ENCODE results near the gene HLA-DMA. TPM values are rescaled to one million over a fixed set of nuclear protein-coding genes. Genes with fewer than 3 reads are reported as not detected.

The HLA-DMA gene
- total and polyA plus RNA-seq, 5 experiments from 2014 or later = 23.7 to 39.7 (median 37.4) TPM

- peak overlapping the region in 3 of 10 donors; percentile 1 to 74 (median 7) for H3K27ac Mint-ChIP-seq
- H3K9me3 Mint-ChIP-seq = no peaks in the 10 kb centered on the region
- DNase-seq (no peak), ATAC-seq (no peak)
- peaks cover 0 to 17% (median 10%) of the 10 kb centered on the region in 3 donors for H3K36me3 Mint-ChIP-seq
- POLR2A ChIA-PET = interaction anchor here (14.1 kb wide), 1 partner anchor 39 kb away, joined by 510 read pairs; the partner anchor contains the start of gene BRD2
- peaks cover 25 to 78% (median 34%) of the 10 kb centered on the region in 4 donors for H3K4me1 Mint-ChIP-seq
- peak overlapping the region in 1 of 10 donors; percentile 33 for H3K4me3 Mint-ChIP-seq
- H3K27me3 Mint-ChIP-seq = no peaks in the 10 kb centered on the region
Observed at GRCh38 chr6:32937230-32937633, 15.7 kb downstream of the HLA-DMA start.

GRCh38 chr6:32936239-32937152 lies 16.4 kb downstream of the HLA-DMA start:
- H3K27me3 Mint-ChIP-seq = no peaks in the 10 kb centered on the region
- POLR2A ChIA-PET = interaction anchor here (1.4 to 14.1 kb wide), 2 partner anchors 8 to 40 kb away, joined by 4 to 510 read pairs; partner anchors contain the start of gene BRD2
- no peak for ATAC-seq

GRCh38 chr6:32935551-32936238 lies 17.2 kb downstream of the HLA-DMA start:
- H3K9me3 Mint-ChIP-seq = no peaks in the 10 kb centered on the region
- DNase-seq = no peak
- no peak for ATAC-seq
- H3K4me1 Mint-ChIP-seq = peaks cover 15 to 69% (median 19%) of the 10 kb centered on the region in 4 donors
- H3K36me3 Mint-ChIP-seq = peaks cover 0 to 17% (median 10%) of the 10 kb centered on the region in 3 donors
- H3K4me3 Mint-ChIP-seq = no peak overlapping the region
- POLR2A ChIA-PET = interaction anchor here (1.4 to 14.1 kb wide), 2 partner anchors 9 to 41 kb away, joined by 4 to 510 read pairs; partner anchors contain the start of gene BRD2
- no peaks in the 10 kb centered on the region for H3K27me3 Mint-ChIP-seq
- H3K27ac Mint-ChIP-seq = peak overlapping the region in 3 of 10 donors; percentile 21 to 34 (median 31)

More at GRCh38 chr6:32936239-32937152, 16.4 kb downstream of the HLA-DMA start:
- Mint-ChIP-seq H3K4me1 (peaks cover 21 to 73% (median 27%) of the 10 kb centered on the region in 4 donors), H3K27ac (peak overlapping the region in 2 of 10 donors; percentile 7 to 74), H3K36me3 (peaks cover 0 to 17% (median 10%) of the 10 kb centered on the region in 3 donors), H3K9me3 (no peaks in the 10 kb centered on the region), H3K4me3 (no peak overlapping the region)
- DNase-seq = no peak

- ATAC-seq (peak; percentile 53 to 80), DNase-seq (peak; percentile 56 to 88 (median 68))
- peaks cover 0 to 17% (median 10%) of the 10 kb centered on the region in 3 donors for H3K36me3 Mint-ChIP-seq
- peaks cover 5 to 60% (median 9%) of the 10 kb centered on the region in 4 donors for H3K4me1 Mint-ChIP-seq
- POLR2A ChIA-PET = interaction anchor here (1.1 to 14.1 kb wide), 5 partner anchors 11 to 43 kb away, joined by 3 to 510 read pairs (median 15); partner anchors contain the start of genes BRD2 and HLA-DMA
- no peak overlapping the region for H3K4me3 Mint-ChIP-seq
- H3K9me3 Mint-ChIP-seq = no peaks in the 10 kb centered on the region
- H3K27ac Mint-ChIP-seq = peak overlapping the region in 4 of 10 donors; percentile 6 to 63 (median 38)
- no peaks in the 10 kb centered on the region for H3K27me3 Mint-ChIP-seq
Observed at GRCh38 chr6:32933661-32934085, 19.2 kb downstream of the HLA-DMA start.

- DNase-seq (no peak), ATAC-seq (no peak)
- Mint-ChIP-seq H3K9me3 (no peaks in the 10 kb centered on the region), H3K27me3 (no peaks in the 10 kb centered on the region), H3K36me3 (peaks cover 0 to 9% (median 2%) of the 10 kb centered on the region in 3 donors), H3K4me3 (no peak overlapping the region), H3K4me1 (peaks cover 3 to 47% (median 5%) of the 10 kb centered on the region in 4 donors), H3K27ac (peak overlapping the region in 2 of 10 donors; percentile 20 to 61)
- POLR2A ChIA-PET = interaction anchor here (1.4 to 14.1 kb wide), 3 partner anchors 9 to 44 kb away, joined by 6 to 510 read pairs (median 30); partner anchors contain the start of genes BRD2, HLA-DMA and HLA-DMB
Observed at GRCh38 chr6:32932132-32932868, 20.6 kb downstream of the HLA-DMA start.

GRCh38 chr6:32931211-32931610 lies 21.7 kb downstream of the HLA-DMA start:
- ATAC-seq = no peak
- Mint-ChIP-seq H3K36me3 (no peaks in the 10 kb centered on the region), H3K27me3 (no peaks in the 10 kb centered on the region), H3K27ac (peak overlapping the region in 1 of 10 donors; percentile 19), H3K4me1 (peaks cover 3 to 37% (median 5%) of the 10 kb centered on the region in 4 donors), H3K9me3 (no peaks in the 10 kb centered on the region), H3K4me3 (no peak overlapping the region)
- POLR2A ChIA-PET = interaction anchor here (1.4 kb wide), 1 partner anchor 10 kb away, joined by 6 read pairs; the partner anchor contains the start of gene HLA-DMB
- no peak for DNase-seq

GRCh38 chr6:32922083-32922482 lies 30.8 kb downstream of the HLA-DMA start:
- POLR2A ChIA-PET = no interaction called here
- Mint-ChIP-seq H3K4me1 (peaks cover 0 to 25% (median 0%) of the 10 kb centered on the region in 4 donors), H3K4me3 (peak overlapping the region in 1 of 10 donors; percentile 25), H3K27ac (peak overlapping the region in 1 of 10 donors; percentile 37), H3K27me3 (peaks cover 0 to 5% (median 1%) of the 10 kb centered on the region in 5 donors), H3K36me3 (no peaks in the 10 kb centered on the region), H3K9me3 (no peaks in the 10 kb centered on the region)
- DNase-seq (no peak), ATAC-seq (no peak)

GRCh38 chr6:32920715-32921114 lies 32.2 kb downstream of the HLA-DMA start:
- DNase-seq (no peak), ATAC-seq (no peak)
- no peaks in the 10 kb centered on the region for H3K36me3 Mint-ChIP-seq
- no peaks in the 10 kb centered on the region for H3K9me3 Mint-ChIP-seq
- peak overlapping the region in 1 of 10 donors; percentile 54 for H3K27ac Mint-ChIP-seq
- peaks cover 0 to 5% (median 1%) of the 10 kb centered on the region in 5 donors for H3K27me3 Mint-ChIP-seq
- POLR2A ChIA-PET = interaction anchor here (0.6 kb wide), 1 partner anchor 316 kb away, joined by 3 read pairs; no protein-coding TSS in a partner anchor
- H3K4me3 Mint-ChIP-seq = peak overlapping the region in 1 of 10 donors; percentile 37
- H3K4me1 Mint-ChIP-seq = peaks cover 0 to 38% (median 0%) of the 10 kb centered on the region in 4 donors

GRCh38 chr6:32912951-32913350 lies 39.9 kb downstream of the HLA-DMA start:
- Mint-ChIP-seq H3K36me3 (no peaks in the 10 kb centered on the region), H3K4me3 (no peak overlapping the region), H3K9me3 (no peaks in the 10 kb centered on the region), H3K4me1 (peaks cover 0 to 17% (median 0%) of the 10 kb centered on the region in 4 donors), H3K27me3 (peaks cover 0 to 22% (median 8%) of the 10 kb centered on the region in 5 donors), H3K27ac (no peak overlapping the region)
- DNase-seq (no peak), ATAC-seq (no peak)
- POLR2A ChIA-PET = interaction anchor here (0.9 to 1.6 kb wide), 4 partner anchors 8 to 58 kb away, joined by 3 to 5 read pairs (median 3); no protein-coding TSS in a partner anchor

GRCh38 chr6:32908897-32909296 lies 44.0 kb downstream of the HLA-DMA start:
- ATAC-seq = no peak
- Mint-ChIP-seq H3K9me3 (no peaks in the 10 kb centered on the region), H3K4me1 (no peaks in the 10 kb centered on the region), H3K27me3 (peaks cover 0 to 16% (median 5%) of the 10 kb centered on the region in 5 donors), H3K36me3 (no peaks in the 10 kb centered on the region), H3K27ac (no peak overlapping the region), H3K4me3 (no peak overlapping the region)
- no peak for DNase-seq
- POLR2A ChIA-PET = no interaction called here

GRCh38 chr6:32906539-32906938 lies 46.4 kb downstream of the HLA-DMA start:
- H3K4me1 Mint-ChIP-seq = no peaks in the 10 kb centered on the region
- H3K9me3 Mint-ChIP-seq = no peaks in the 10 kb centered on the region
- ATAC-seq (no peak), DNase-seq (no peak)
- no peak overlapping the region for H3K27ac Mint-ChIP-seq
- POLR2A ChIA-PET = no interaction called here
- no peak overlapping the region for H3K4me3 Mint-ChIP-seq
- H3K27me3 Mint-ChIP-seq = peaks cover 0 to 5% (median 2%) of the 10 kb centered on the region in 5 donors
- H3K36me3 Mint-ChIP-seq = peaks cover 0 to 3% (median 0%) of the 10 kb centered on the region in 3 donors
